ENCODE data around the gene MALAT1.

MALAT1 gene

DNA sequence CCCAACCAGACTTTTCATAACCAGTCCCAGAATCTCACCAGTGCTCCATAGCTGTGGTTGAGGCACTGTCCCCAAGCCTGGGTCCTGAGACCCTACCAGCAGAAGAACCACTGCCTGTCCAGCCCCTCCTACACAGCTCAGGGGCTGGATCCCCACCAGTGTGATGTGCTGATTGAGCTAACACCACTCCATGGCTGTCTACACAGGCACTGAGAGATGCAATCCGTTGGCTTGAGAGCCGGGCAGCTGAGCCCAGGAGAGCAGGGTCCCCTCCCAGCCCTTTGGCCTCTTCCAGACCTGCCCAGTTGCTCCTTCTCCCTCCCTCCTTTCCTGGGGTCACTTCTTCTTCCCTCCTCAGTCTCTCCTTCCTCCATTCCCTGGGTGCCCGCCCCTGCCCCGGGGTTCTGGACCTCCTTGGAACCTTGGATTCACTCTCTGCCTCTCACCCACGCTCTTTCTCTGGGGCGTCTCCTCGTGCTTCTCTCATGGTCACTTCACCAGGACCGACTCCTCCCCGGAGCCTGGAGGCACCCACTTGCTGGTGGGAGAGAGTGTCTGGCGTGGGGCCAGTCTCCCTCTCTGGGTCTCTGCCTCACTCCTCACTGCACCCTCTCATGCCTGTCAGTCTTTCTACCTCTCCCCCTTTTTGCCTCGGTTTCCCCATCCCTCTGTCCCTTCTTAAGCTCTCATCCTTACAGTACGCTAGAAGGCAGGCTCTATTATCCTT is 25.3 kb downstream of the MALAT1 start:
- ATAC-seq = peak; percentile 47
- TF ChIP-seq, protein P1, sequence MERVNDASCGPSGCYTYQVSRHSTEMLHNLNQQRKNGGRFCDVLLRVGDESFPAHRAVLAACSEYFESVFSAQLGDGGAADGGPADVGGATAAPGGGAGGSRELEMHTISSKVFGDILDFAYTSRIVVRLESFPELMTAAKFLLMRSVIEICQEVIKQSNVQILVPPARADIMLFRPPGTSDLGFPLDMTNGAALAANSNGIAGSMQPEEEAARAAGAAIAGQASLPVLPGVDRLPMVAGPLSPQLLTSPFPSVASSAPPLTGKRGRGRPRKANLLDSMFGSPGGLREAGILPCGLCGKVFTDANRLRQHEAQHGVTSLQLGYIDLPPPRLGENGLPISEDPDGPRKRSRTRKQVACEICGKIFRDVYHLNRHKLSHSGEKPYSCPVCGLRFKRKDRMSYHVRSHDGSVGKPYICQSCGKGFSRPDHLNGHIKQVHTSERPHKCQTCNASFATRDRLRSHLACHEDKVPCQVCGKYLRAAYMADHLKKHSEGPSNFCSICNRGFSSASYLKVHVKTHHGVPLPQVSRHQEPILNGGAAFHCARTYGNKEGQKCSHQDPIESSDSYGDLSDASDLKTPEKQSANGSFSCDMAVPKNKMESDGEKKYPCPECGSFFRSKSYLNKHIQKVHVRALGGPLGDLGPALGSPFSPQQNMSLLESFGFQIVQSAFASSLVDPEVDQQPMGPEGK (CRISPR knock-in tag; IDR thresholded peaks at IDR 0.05; ENCODE audit: borderline replicate concordance) = no peak
- TF ChIP-seq ARNTL (CRISPR knock-in tag; IDR thresholded peaks at IDR 0.05; ENCODE audit: borderline replicate concordance, low read depth) (no peak), BACH2 (CRISPR knock-in tag; IDR thresholded peaks at IDR 0.05; ENCODE audit: borderline replicate concordance) (no peak), PPARA (CRISPR knock-in tag; IDR thresholded peaks at IDR 0.05; ENCODE audit: borderline replicate concordance) (no peak), TCF4 (CRISPR knock-in tag; IDR thresholded peaks at IDR 0.05; ENCODE audit: borderline replicate concordance) (no peak), ZC3H10 (CRISPR knock-in tag; IDR thresholded peaks at IDR 0.05) (no peak), ISL1 (CRISPR knock-in tag; IDR thresholded peaks at IDR 0.05) (no peak), ZNF8 (CRISPR knock-in tag; IDR thresholded peaks at IDR 0.05) (no peak), GLIS3 (CRISPR knock-in tag; IDR thresholded peaks at IDR 0.05) (no peak), ZFP3 (CRISPR knock-in tag; IDR thresholded peaks at IDR 0.05) (no peak), ZFP30 (CRISPR knock-in tag; IDR thresholded peaks at IDR 0.05) (no peak), TSHZ2 (CRISPR knock-in tag; IDR thresholded peaks at IDR 0.05) (no peak), CSRNP3 (CRISPR knock-in tag; IDR thresholded peaks at IDR 0.05) (no peak), TOX (CRISPR knock-in tag; IDR thresholded peaks at IDR 0.05; ENCODE audit: borderline replicate concordance) (no peak), OSR1 (CRISPR knock-in tag; IDR thresholded peaks at IDR 0.05) (no peak), ESRRG (CRISPR knock-in tag; IDR thresholded peaks at IDR 0.05) (no peak)

DNA sequence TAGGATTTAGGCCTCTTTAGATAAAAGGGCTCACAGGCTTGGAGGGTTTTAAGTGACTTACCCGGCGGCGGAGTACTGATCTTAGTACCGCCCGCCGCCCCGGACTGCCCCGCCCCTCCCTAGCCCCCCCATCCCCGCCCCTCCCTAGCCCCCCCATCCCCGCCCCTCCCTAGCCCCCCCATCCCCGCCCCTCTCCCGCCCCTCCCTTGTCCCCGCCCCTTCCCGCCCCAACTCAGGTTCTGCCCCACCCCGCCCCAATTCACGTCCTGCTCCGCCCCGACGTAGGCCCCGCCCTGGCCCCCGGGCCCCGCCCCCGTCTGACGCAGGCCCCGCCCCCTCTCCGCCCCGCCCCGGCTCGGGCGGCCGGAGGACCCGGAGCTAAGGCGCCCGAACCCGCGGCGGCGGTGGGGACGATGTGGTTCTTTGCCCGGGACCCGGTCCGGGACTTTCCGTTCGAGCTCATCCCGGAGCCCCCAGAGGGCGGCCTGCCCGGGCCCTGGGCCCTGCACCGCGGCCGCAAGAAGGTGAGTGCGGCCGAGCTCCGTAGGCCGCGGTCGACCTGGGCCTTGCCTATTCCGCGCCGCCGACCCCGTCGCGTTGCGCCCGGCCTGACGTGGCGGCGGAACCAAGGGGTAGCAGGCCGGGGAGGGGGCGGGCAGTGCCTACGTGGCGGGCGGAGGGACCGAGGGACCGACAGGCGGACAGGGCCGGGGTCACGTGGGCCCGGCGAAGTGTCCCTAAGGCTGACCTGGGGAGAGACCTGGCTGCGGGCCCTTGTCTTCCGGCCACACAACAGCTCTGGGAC is 26.1 kb downstream of the MALAT1 start, which contains the start of gene SCYL1:
TSS of gene SCYL1 (plus strand) at position 343 of the 805 bp plus-strand sequence. CDS start at position 414, 71 bp downstream.
- ATAC-seq = peak; percentile 81
- TF ChIP-seq ZNF565 (CRISPR knock-in tag; conservative IDR thresholded peaks at IDR 0.05; ENCODE audit: low read depth) (no peak), ZFP3 (CRISPR knock-in tag; IDR thresholded peaks at IDR 0.05) (0 out of 2 replicates have a peak, but pooled peaks have one; percentile 43)

DNA sequence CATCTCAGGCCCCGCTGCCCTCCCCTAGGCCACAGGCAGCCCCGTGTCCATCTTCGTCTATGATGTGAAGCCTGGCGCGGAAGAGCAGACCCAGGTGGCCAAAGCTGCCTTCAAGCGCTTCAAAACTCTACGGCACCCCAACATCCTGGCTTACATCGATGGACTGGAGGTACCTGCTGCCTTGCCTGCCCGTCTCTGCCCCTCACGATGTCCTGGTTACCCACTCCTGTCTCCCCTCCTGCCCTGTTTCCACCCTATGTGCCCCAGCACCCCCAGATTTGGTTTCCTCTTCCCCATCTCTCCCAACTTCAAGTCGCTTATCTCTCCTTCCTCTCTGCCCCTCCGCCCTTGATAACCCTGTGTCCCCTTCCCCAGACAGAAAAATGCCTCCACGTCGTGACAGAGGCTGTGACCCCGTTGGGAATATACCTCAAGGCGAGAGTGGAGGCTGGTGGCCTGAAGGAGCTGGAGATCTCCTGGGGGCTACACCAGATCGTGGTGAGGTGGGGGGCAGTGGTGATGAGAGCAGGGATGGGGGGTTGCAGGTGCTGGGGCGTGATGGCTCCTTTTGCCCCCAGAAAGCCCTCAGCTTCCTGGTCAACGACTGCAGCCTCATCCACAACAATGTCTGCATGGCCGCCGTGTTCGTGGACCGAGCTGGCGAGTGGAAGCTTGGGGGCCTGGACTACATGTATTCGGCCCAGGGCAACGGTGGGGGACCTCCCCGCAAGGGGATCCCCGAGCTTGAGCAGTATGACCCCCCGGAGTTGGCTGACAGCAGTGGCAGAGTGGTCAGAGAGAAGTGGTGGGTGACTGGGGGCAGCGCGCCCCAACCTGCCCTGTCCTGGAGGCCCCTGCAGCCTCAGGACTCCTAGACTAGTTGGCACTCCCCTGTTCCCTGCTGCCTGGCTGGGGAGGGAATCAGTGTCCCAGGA is 27.0 kb downstream of the MALAT1 start:
- ATAC-seq = peak; percentile 49
- TF ChIP-seq, protein P2, sequence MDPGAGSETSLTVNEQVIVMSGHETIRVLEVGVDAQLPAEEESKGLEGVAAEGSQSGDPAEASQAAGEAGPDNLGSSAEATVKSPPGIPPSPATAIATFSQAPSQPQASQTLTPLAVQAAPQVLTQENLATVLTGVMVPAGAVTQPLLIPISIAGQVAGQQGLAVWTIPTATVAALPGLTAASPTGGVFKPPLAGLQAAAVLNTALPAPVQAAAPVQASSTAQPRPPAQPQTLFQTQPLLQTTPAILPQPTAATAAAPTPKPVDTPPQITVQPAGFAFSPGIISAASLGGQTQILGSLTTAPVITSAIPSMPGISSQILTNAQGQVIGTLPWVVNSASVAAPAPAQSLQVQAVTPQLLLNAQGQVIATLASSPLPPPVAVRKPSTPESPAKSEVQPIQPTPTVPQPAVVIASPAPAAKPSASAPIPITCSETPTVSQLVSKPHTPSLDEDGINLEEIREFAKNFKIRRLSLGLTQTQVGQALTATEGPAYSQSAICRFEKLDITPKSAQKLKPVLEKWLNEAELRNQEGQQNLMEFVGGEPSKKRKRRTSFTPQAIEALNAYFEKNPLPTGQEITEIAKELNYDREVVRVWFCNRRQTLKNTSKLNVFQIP (CRISPR knock-in tag; IDR thresholded peaks at IDR 0.05; ENCODE audit: borderline replicate concordance, low read depth) = no peak
- TF ChIP-seq TOX (CRISPR knock-in tag; IDR thresholded peaks at IDR 0.05; ENCODE audit: borderline replicate concordance) = no peak
- no peak for TF ChIP-seq ZFP3 (CRISPR knock-in tag; IDR thresholded peaks at IDR 0.05)

All from SK-N-SH treated with all-trans-retinoic acid at 6 μM for 48 hours (cell line).